ENCODE measurements around the gene DNAJC11.

DNAJC11 gene

GRCh38 chr1:6632588-6633514 is 68.8 kb downstream of the DNAJC11 start:
- peaks cover 4% of the 10 kb centered on the region for H3K36me3 ChIP-seq (replicated peaks; ENCODE audit: insufficient read depth, low read length)
- TF ChIP-seq EZH2 (optimal IDR thresholded peaks at IDR 0.05; ENCODE audit: low read depth, low read length) (no peak), EZH2phosphoT487 (IDR thresholded peaks at IDR 0.05; ENCODE audit: low read length) (no peak), CTCF (IDR thresholded peaks at IDR 0.05; ENCODE audit: low read length) (no peak)
- H3K9me3 ChIP-seq (replicated peaks; ENCODE audit: insufficient read depth, low read length): no peaks in the 10 kb centered on the region
- H2AFZ ChIP-seq (ENCODE audit: low read length): no peak overlapping the region
- no peaks in the 10 kb centered on the region for H3K4me1 ChIP-seq (ENCODE audit: low read length)
- DNase-seq: no peak
- no peaks in the 10 kb centered on the region for H3K27me3 ChIP-seq (replicated peaks; ENCODE audit: insufficient read depth, low read length)
- H3F3A ChIP-seq (ENCODE audit: insufficient read depth, low read length): no peaks in the 10 kb centered on the region
- no peaks in the 10 kb centered on the region for H3K9me2 ChIP-seq (replicated peaks; ENCODE audit: insufficient read depth, low read length)
- H3K4me3 ChIP-seq (ENCODE audit: low read length): no peak overlapping the region
- H3K27ac ChIP-seq (ENCODE audit: low read length): no peak overlapping the region
- no peaks in the 10 kb centered on the region for H4K20me1 ChIP-seq (ENCODE audit: insufficient read depth, low read length)
- H3K9ac ChIP-seq (ENCODE audit: low read length): no peak overlapping the region
- no peak overlapping the region for H3K4me2 ChIP-seq (ENCODE audit: low read depth, low read length)
- H3K79me2 ChIP-seq (ENCODE audit: low read length): peaks cover 9% of the 10 kb centered on the region

- no peaks in the 10 kb centered on the region for H3K9me3 ChIP-seq (replicated peaks; ENCODE audit: insufficient read depth, low read length)
- H3K4me3 ChIP-seq (ENCODE audit: low read length): no peak overlapping the region
- TF ChIP-seq CTCF (IDR thresholded peaks at IDR 0.05; ENCODE audit: low read length) (no peak), EZH2phosphoT487 (IDR thresholded peaks at IDR 0.05; ENCODE audit: low read length) (no peak), EZH2 (optimal IDR thresholded peaks at IDR 0.05; ENCODE audit: low read depth, low read length) (no peak)
- H3K9ac ChIP-seq (ENCODE audit: low read length): no peak overlapping the region
- H3K27me3 ChIP-seq (replicated peaks; ENCODE audit: insufficient read depth, low read length): no peaks in the 10 kb centered on the region
- H3K27ac ChIP-seq (ENCODE audit: low read length): no peak overlapping the region
- H3K79me2 ChIP-seq (ENCODE audit: low read length): peaks cover 26% of the 10 kb centered on the region
- H2AFZ ChIP-seq (ENCODE audit: low read length): no peak overlapping the region
- no peaks in the 10 kb centered on the region for H4K20me1 ChIP-seq (ENCODE audit: insufficient read depth, low read length)
- H3K4me1 ChIP-seq (ENCODE audit: low read length): 0 out of 2 replicates have a peak, but pooled peaks cover 3% of the 10 kb centered on the region
- no peak for DNase-seq
- no peaks in the 10 kb centered on the region for H3F3A ChIP-seq (ENCODE audit: insufficient read depth, low read length)
- H3K4me2 ChIP-seq (ENCODE audit: low read depth, low read length): no peak overlapping the region
- no peaks in the 10 kb centered on the region for H3K9me2 ChIP-seq (replicated peaks; ENCODE audit: insufficient read depth, low read length)
- peaks cover 4% of the 10 kb centered on the region for H3K36me3 ChIP-seq (replicated peaks; ENCODE audit: insufficient read depth, low read length)
Measured at GRCh38 chr1:6631058-6631457, 70.6 kb downstream of the DNAJC11 start.

DNA sequence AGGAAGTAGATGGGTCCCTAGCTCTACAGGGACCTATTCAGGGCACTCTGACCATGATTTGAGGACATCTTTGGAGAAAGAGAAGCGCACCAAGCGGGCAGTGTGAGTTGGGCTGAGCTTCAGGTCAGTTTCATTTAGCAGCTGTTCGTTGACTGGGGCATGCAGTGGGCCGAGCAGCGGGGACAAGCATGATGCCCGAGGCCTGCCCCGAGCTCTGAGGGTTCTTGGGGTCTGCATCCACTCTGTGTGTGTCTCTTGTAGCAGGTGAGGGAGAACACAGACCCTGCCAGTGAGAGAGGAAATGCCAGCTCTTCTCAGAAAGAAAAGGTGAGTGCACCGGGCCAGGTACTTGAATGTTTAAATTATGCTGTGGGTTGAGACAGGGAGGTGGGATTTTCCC is 71.6 kb downstream of the DNAJC11 start:
- Histone ChIP-seq H3K79me2 (ENCODE audit: low read length) (peaks cover 34% of the 10 kb centered on the region), H3K4me2 (ENCODE audit: low read depth, low read length) (no peak overlapping the region), H3K27ac (ENCODE audit: low read length) (no peak overlapping the region), H3K27me3 (replicated peaks; ENCODE audit: insufficient read depth, low read length) (no peaks in the 10 kb centered on the region), H3K4me1 (ENCODE audit: low read length) (0 out of 2 replicates have a peak, but pooled peaks cover 4% of the 10 kb centered on the region), H4K20me1 (ENCODE audit: insufficient read depth, low read length) (no peaks in the 10 kb centered on the region), H2AFZ (ENCODE audit: low read length) (no peak overlapping the region), H3K36me3 (replicated peaks; ENCODE audit: insufficient read depth, low read length) (peaks cover 2% of the 10 kb centered on the region), H3F3A (ENCODE audit: insufficient read depth, low read length) (no peaks in the 10 kb centered on the region; the same call in 1 of the 2 replicates), H3K9me2 (replicated peaks; ENCODE audit: insufficient read depth, low read length) (no peaks in the 10 kb centered on the region), H3K9me3 (replicated peaks; ENCODE audit: insufficient read depth, low read length) (no peaks in the 10 kb centered on the region), H3K9ac (ENCODE audit: low read length) (no peak overlapping the region), H3K4me3 (ENCODE audit: low read length) (no peak overlapping the region)
- DNase-seq: no peak
- TF ChIP-seq EZH2 (optimal IDR thresholded peaks at IDR 0.05; ENCODE audit: low read depth, low read length) (no peak), EZH2phosphoT487 (IDR thresholded peaks at IDR 0.05; ENCODE audit: low read length) (no peak), CTCF (IDR thresholded peaks at IDR 0.05; ENCODE audit: low read length) (no peak)

All from MM.1S (cell line).